GM18505 (cell line): ENCODE measurements around the gene PDSS2.
"Not testable (repeated sequence)": the region's sequence is repeated elsewhere in the genome, so short reads cannot be mapped to it uniquely, and the experiment has no call there.

Source experiments
- ATAC-seq: cut with Tn5 transposase; IDR thresholded peaks from one replicate; pipeline ENCODE4 v1.9.1; 2021; ENCODE audit not compliant: unreplicated experiment
- POLR2A ChIP-seq: IDR thresholded peaks from 4 replicates; pipeline ENCODE4 v1.6.1; 2011; ENCODE audit warnings: borderline replicate concordance; ENCODE audit not compliant: insufficient read depth, insufficient read length; ENCODE audit errors: extremely low read depth

The PDSS2 gene

DNA sequence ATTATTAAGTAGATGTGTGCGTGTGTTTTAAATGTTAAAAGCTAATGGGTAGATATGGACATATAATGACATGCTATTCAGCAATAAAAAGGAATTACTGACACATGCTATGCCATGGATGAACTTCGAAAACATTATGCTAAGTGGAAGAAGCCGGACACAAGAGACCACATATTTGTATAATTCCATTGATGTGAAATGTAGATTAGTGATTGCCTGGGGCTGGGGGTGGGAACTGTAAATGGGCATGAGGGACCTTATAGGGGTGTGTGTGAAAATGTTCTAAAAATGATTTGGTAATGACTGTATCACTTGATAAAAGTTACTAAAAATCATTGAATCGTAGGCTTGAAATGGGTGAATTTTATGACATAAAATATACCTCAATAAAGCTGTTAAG lies 239.5 kb downstream of the PDSS2 start:
- no peak for TF ChIP-seq POLR2A
- no peak for ATAC-seq

- no peak for TF ChIP-seq POLR2A
- no peak for ATAC-seq
Measured at GRCh38 chr6:107218142-107218541, 241.2 kb downstream of the PDSS2 start.

DNA sequence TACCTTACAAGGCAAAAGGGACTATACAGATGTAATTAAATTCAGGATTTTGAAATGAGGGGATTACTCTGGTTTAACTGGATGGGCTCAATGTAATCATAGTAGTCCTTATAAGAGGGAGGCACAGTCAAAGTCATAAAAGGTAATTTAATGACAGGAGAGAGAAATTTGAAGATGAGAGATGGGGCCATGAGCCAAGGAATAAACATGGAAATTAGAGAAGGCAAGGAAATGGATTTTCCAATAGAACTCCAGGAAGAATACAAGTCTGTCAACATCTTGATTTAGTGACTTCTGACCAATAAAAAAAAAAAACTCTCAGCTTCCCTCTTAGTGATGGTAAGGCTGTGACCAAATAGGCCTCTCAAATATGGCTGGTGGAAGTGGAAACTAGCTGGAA lies 242.1 kb downstream of the PDSS2 start:
- no peak for ATAC-seq
- TF ChIP-seq POLR2A = no peak

DNA sequence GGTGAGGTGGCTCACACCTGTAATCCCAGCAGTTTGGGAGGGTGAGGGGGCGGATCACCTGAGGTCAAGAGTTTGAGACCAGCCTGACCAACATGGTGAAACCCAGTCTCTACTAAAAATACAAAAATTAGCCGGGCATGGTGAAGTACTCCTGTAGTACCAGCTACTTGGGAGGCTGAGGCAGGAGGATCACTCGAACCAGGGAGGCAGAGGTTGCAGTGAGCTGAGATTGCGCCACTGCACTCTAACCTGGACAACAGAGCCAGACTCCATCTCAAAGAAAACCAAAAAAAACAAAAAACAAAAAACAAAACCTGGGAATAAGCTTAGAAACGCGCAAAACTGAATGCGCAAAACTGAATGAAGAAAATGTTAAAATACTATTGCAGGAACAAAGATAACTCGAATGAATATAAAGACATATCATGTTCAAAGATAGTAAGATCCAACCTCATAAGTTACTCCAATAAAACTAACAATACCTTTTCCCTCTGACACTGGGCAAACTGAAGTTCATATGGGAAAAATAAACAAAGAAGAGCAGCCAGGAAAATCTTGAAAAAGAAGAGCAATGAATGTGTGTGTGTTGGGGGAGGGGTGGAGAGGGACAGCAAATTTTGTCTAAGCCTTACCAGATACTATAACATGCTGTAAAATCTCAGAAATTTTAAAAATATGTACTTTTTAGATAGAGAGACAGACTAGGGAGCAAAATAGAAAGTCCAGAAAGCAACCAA lies 243.0 kb downstream of the PDSS2 start:
- ATAC-seq = no peak
- no peak for TF ChIP-seq POLR2A

- TF ChIP-seq POLR2A = no peak
- no peak for ATAC-seq
Measured at GRCh38 chr6:107215334-107215733, 244.0 kb downstream of the PDSS2 start.

GRCh38 chr6:107214655-107215054 lies 244.7 kb downstream of the PDSS2 start:
- ATAC-seq = no peak
- TF ChIP-seq POLR2A = no peak

DNA sequence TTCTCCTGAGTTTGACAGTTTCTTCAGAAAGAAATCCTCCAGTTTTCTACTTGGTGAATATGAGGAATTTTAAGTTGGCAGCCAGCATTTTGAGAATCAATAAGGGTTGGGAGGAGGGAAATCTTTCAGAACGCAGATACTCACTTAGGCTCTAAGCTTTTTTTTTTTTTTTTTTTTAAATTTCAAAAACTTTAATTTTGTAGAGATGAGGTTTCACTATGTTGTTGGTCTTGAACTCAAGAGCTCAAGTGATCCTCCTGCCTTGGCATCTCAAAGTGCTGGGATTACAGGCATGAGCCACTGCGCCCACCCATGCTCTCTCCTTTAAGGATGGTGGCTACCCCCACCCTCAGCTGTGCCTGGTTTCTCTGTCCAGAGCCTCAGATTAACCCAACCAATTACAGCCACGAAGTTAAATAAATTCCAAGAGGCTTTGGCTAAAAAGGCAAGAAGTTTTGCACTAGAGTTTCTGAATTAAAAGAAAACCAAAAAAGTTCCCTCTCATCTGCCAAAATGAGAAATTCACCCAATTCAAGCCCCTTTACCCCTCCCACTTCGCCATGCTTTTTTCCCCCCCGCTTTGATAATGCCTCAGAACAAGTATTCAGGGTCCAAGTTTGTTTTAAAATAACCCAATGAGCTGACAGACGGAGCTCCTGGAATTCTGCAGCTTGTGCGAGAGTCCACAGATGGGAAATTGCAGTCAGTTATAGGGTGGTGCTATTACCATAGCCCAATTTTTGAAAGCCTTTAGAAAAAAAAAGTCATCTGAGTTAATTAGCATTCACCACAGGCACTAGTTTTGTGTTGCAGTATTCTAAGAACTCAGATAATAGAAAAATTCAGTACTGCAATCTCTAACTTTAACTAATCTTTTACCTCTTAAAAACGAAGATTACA lies 249.7 kb downstream of the PDSS2 start:
- ATAC-seq = no peak

GRCh38 chr6:107207251-107207873 lies 252.0 kb downstream of the PDSS2 start:
- no peak for TF ChIP-seq POLR2A
- no peak for ATAC-seq

More for the DNA sequence above, 249.7 kb downstream of the PDSS2 start:
- TF ChIP-seq POLR2A = no peak

GRCh38 chr6:107205058-107205998 lies 254.0 kb downstream of the PDSS2 start:
- TF ChIP-seq POLR2A = no peak
- ATAC-seq = no peak

GRCh38 chr6:107202876-107203468 lies 256.4 kb downstream of the PDSS2 start:
- no peak for TF ChIP-seq POLR2A
- no peak for ATAC-seq

- no peak for ATAC-seq
Measured at GRCh38 chr6:107198631-107199416, 260.5 kb downstream of the PDSS2 start.

GRCh38 chr6:107196152-107196551 lies 263.2 kb downstream of the PDSS2 start:
- no peak for TF ChIP-seq POLR2A
- ATAC-seq = no peak

More at GRCh38 chr6:107198631-107199416, 260.5 kb downstream of the PDSS2 start:
- TF ChIP-seq POLR2A = no peak

- not testable (repeated sequence) for ATAC-seq
Measured at GRCh38 chr6:107194723-107195122, 264.6 kb downstream of the PDSS2 start.
